ENCODE data around the gene TENM4. TPM values are rescaled to one million over a fixed set of nuclear protein-coding genes. Genes with fewer than 3 reads are reported as not detected.

Gene TENM4
- total RNA-seq, 2 experiments from 2014 or later = not detected

GRCh38 chr11:78838417-78838816 is 602.4 kb downstream of the TENM4 start:
- Histone ChIP-seq H3K9me3 (ENCODE audit: low read length) (no peaks in the 10 kb centered on the region), H3K79me2 (ENCODE audit: insufficient read depth, low read depth, low read length) (no peaks in the 10 kb centered on the region), H2AFZ (ENCODE audit: low read length) (no peak overlapping the region), H3K9me2 (ENCODE audit: insufficient read depth, low read length) (no peaks in the 10 kb centered on the region), H4K20me1 (ENCODE audit: insufficient read depth, low read length) (no peaks in the 10 kb centered on the region), H3K4me1 (ENCODE audit: insufficient read depth, low read length, poor library complexity, severe bottlenecking) (no peaks in the 10 kb centered on the region), H3K4me2 (ENCODE audit: low read length) (no peak overlapping the region), H3K36me3 (ENCODE audit: insufficient read depth, low read length) (no peaks in the 10 kb centered on the region), H3K27ac (ENCODE audit: low read depth, low read length, poor library complexity, severe bottlenecking) (no peak overlapping the region), H3K4me3 (ENCODE audit: low read depth, low read length, poor library complexity, severe bottlenecking) (no peak overlapping the region)
- DNase-seq (ENCODE audit: low spot score) = no peak
- intact Hi-C loops (cut with micrococcal nuclease; ENCODE audit: unreplicated experiment) = no loop called here
- ChIA-PET CTCF (ENCODE audit: unreplicated experiment) (no interaction called here), POLR2A (no interaction called here)
- no TSS peak for BruUV-seq (replicated peaks)
- no peak for TF ChIP-seq EZH2phosphoT487 (IDR thresholded peaks at IDR 0.05; ENCODE audit: borderline replicate concordance, low read depth, low read length)
- TF ChIP-seq CTCF (conservative IDR thresholded peaks at IDR 0.05; ENCODE audit: low read length) = no peak

GRCh38 chr11:78835646-78836045 is 605.2 kb downstream of the TENM4 start:
- ChIA-PET POLR2A (interaction anchor here (0.7 kb wide), 1 partner anchor 78 kb away, joined by 3 read pairs; no protein-coding TSS in a partner anchor), CTCF (ENCODE audit: unreplicated experiment) (no interaction called here)
- H3K36me3 ChIP-seq (ENCODE audit: insufficient read depth, low read length) = no peaks in the 10 kb centered on the region
- no TSS peak for BruUV-seq (replicated peaks)
- no peak overlapping the region for H3K4me3 ChIP-seq (ENCODE audit: low read depth, low read length, poor library complexity, severe bottlenecking)
- H3K27ac ChIP-seq (ENCODE audit: low read depth, low read length, poor library complexity, severe bottlenecking) = no peak overlapping the region
- H2AFZ ChIP-seq (ENCODE audit: low read length) = no peak overlapping the region
- intact Hi-C loops (cut with micrococcal nuclease; ENCODE audit: unreplicated experiment) = no loop called here
- no peaks in the 10 kb centered on the region for H3K79me2 ChIP-seq (ENCODE audit: insufficient read depth, low read depth, low read length)
- no peak overlapping the region for H3K4me2 ChIP-seq (ENCODE audit: low read length)
- H3K9me2 ChIP-seq (ENCODE audit: insufficient read depth, low read length) = no peaks in the 10 kb centered on the region
- no peaks in the 10 kb centered on the region for H3K4me1 ChIP-seq (ENCODE audit: insufficient read depth, low read length, poor library complexity, severe bottlenecking)
- TF ChIP-seq EZH2phosphoT487 (IDR thresholded peaks at IDR 0.05; ENCODE audit: borderline replicate concordance, low read depth, low read length) (no peak), CTCF (conservative IDR thresholded peaks at IDR 0.05; ENCODE audit: low read length) (no peak)
- no peaks in the 10 kb centered on the region for H3K9me3 ChIP-seq (ENCODE audit: low read length)
- no peaks in the 10 kb centered on the region for H4K20me1 ChIP-seq (ENCODE audit: insufficient read depth, low read length)
- DNase-seq (ENCODE audit: low spot score) = no peak

GRCh38 chr11:78834886-78835285 is 605.9 kb downstream of the TENM4 start:
- no peaks in the 10 kb centered on the region for H3K4me1 ChIP-seq (ENCODE audit: insufficient read depth, low read length, poor library complexity, severe bottlenecking)
- no peaks in the 10 kb centered on the region for H3K36me3 ChIP-seq (ENCODE audit: insufficient read depth, low read length)
- TF ChIP-seq CTCF (conservative IDR thresholded peaks at IDR 0.05; ENCODE audit: low read length) = no peak
- no peak for TF ChIP-seq EZH2phosphoT487 (IDR thresholded peaks at IDR 0.05; ENCODE audit: borderline replicate concordance, low read depth, low read length)
- no peaks in the 10 kb centered on the region for H3K9me2 ChIP-seq (ENCODE audit: insufficient read depth, low read length)
- POLR2A ChIA-PET = interaction anchor here (0.7 kb wide), 1 partner anchor 78 kb away, joined by 3 read pairs; no protein-coding TSS in a partner anchor
- no peaks in the 10 kb centered on the region for H4K20me1 ChIP-seq (ENCODE audit: insufficient read depth, low read length)
- H3K4me3 ChIP-seq (ENCODE audit: low read depth, low read length, poor library complexity, severe bottlenecking) = no peak overlapping the region
- H3K27ac ChIP-seq (ENCODE audit: low read depth, low read length, poor library complexity, severe bottlenecking) = no peak overlapping the region
- H3K4me2 ChIP-seq (ENCODE audit: low read length) = no peak overlapping the region
- intact Hi-C loops (cut with micrococcal nuclease; ENCODE audit: unreplicated experiment) = no loop called here
- H3K9me3 ChIP-seq (ENCODE audit: low read length) = no peaks in the 10 kb centered on the region
- CTCF ChIA-PET (ENCODE audit: unreplicated experiment) = no interaction called here
- no peaks in the 10 kb centered on the region for H3K79me2 ChIP-seq (ENCODE audit: insufficient read depth, low read depth, low read length)
- DNase-seq (ENCODE audit: low spot score) = no peak
- no peak overlapping the region for H2AFZ ChIP-seq (ENCODE audit: low read length)
- no TSS peak for BruUV-seq (replicated peaks)
